ENCODE measurements around the gene ZNF320.
"Not testable (repeated sequence)": the region's sequence is repeated elsewhere in the genome, so short reads cannot be mapped to it uniquely, and the experiment has no call there.

The ZNF320 gene

DNA sequence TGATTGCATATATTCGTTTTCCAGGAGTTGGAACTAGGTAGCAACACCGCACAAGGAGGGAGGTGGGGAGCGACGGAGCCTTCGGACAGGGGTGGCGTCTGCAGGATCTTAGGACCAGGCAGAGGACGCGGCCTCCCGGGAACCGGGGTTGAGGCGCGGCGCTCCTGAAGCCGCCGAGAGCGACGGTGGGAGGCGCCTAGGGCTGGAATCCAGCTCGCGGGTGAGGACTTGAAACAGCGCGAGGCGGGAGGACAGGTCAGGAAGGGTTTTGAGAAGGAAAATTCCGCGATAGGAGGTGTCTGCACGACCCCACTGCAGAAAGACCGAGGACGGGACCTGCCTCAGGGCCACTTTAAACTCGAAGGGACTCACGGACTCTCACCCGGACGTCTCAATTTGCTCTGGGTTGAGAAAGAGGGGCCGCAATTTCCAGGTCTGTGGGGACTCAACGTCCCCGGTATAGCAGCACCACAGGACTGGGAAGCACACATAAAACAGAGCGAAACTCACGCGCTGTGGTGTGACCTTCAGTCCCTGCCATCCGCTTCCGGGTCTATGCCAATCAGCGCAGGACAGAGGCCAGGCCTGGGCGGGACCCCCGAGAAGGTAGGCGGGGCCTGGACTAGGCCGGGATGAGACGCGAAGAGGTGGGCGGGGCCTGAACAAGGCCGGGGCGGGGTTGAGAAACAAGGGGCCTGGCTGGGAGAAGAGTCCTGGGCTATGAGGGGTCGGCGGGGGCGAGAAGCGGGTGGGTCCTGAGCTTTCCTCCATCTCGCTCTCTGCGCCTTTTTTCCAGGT is at the start of gene ZNF320:
Gene ZNF320, minus strand, starts transcription at position 498 of the 798 bp plus-strand sequence. CDS start 7,380 bp downstream, outside the sequence.
- DNase-seq, result peak; percentile 96

- no peak for DNase-seq
These were observed 49.2 kb upstream of the ZNF320 start for GRCh38 chr19:52946322-52947310.

DNA sequence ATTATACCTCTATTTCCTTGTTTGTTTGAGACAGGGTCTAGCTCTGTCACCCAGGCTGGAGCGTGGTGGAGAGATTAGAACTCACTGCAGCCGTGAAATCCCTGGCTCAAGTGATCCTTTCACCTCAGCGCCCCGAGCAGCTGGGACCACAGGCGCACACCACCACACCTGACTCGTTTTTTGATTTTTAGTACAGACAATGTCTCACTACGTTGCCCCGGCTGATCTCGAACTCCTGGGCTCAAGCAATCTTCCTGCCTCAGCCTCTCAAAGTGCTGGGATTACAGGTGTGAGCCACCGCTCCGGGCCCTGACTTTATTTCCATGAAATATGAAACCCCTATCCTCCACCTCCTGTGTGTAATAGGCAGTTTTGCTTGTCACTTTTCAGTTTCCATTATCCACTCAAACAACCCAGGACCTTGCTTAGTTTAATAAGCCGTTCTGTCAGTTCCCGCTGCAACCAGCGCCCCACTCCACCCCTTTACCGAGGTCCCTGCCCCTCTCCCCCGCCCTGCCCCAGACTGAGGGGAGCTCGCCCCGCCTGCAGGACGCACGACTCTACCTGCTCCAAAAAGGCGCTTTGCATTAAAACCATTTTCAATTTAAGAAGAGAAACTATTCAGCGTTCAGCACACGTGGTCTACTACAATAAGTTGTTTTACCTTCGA is 48.4 kb upstream of the ZNF320 start:
- no peak for DNase-seq

GRCh38 chr19:52944703-52945493 is 47.5 kb upstream of the ZNF320 start:
- not testable (repeated sequence) for DNase-seq

DNA sequence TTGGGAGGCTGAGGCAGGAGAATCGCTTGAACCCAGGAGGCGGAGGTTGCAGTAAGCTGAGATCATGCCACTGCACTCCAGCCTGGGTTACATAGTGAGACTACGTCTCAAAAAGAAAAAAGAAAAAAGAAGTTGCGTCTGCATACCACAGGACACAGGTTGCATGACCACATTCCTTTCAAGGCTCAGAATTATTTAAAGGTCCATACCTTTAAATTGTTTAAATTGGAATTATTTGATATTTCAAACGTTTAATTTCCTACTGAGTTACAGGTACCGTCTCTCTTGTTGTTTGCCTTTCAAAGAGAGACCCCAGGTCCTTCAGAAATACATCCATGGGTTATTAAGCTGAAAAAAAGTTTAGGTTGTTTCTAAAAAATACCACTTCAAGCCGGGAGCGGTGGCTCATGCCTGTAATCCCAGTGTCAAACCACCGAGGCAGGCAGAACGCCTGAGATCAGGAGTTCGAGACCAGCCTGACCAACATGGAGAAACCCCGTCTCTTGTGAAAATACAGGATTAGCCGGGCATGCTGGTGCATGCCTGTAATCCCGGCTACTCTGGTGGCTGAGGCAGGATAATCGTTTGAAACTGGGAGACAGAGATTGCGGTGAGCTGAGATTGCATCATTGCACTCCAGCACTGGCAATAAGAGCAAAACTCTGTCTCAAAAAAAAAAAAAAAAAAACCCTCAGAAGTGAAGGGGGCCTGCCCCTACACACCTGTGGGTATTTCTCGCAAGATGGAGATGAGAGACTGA is 46.6 kb upstream of the ZNF320 start:
- DNase-seq, result no peak

DNA sequence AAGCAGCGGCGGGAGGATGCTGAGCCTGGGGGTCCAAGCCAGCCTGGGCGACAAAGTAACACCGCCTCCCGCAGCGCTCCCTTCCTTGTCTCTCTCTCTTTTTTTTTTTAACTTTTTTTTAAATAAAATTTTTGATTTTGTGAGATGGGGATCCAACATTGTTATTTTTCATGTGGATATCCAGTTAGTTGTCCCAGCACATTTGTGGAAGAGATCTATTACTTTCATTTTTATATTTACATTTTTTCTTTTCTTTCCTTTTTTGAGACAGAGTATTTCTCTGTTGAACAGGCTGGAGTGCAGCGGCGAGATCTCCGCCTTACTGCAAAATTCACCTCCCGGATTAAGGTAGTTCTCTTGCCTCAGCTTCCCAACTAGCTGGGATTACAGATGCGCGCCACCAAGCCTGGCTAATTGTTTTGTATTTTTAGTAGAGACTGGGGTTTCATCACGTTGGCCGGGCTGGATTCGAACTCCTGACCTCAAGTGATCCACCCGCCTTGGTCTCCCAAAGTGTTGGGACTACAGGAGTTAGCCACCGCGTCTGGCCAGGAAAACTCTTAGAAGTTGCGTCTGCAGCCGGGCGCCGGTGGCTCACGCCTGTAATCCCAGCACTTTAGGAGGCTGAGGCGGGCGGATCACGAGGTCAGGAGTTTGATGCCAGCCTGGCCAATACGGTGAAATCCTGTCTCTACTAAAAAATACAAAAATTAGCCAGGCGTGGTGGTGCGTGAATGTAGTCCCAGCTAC is 45.9 kb upstream of the ZNF320 start:
- no peak for DNase-seq

- DNase-seq, result peak; percentile 98
These were observed 45.1 kb upstream of the ZNF320 start for GRCh38 chr19:52942386-52943133.

DNA sequence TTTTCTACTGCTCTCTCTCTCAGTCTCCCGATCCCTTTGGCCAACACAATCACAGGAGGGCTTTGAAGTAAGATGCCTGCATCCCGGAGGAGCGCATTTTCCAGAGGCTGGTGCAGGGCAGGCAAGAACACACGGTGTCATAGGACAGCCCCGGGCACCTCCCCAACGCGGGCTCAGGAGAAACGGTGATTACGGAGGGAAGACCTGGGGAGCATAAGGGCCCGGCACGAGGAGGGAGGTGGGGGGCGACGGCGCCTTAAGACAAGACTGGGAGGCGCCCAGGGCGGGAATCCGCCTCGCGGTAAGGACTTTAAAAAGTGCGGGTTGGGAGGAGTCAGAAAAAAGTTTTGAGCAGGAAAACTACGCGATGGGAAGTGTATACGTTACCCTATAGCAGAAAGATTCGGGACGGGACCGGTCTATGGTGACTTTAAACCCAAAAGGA is 44.5 kb upstream of the ZNF320 start:
- peak; percentile 64 for DNase-seq

DNA sequence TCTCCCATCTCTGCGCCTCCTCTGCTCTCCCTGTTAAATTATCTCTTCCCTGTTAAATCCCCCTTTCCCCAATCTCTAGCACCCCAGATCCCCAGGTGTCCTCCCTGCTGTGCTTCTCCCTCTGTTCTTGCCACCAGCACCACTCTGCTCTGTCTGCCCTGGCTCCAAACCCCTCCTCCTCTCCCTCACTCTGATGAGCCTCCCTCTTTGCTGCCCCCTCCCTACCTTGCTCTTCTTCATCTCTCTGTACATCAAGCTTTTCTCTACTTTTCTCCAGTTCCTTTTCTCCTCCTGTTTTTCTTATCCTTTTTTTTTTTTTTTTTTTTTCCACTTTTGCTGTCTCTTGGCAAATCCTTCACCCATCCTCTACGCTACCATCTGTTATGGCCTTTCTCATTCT is 44.1 kb upstream of the ZNF320 start:
- DNase-seq, result not testable (repeated sequence)

- not testable (repeated sequence) for DNase-seq
These were observed 43.5 kb upstream of the ZNF320 start for GRCh38 chr19:52940905-52941304.

DNA sequence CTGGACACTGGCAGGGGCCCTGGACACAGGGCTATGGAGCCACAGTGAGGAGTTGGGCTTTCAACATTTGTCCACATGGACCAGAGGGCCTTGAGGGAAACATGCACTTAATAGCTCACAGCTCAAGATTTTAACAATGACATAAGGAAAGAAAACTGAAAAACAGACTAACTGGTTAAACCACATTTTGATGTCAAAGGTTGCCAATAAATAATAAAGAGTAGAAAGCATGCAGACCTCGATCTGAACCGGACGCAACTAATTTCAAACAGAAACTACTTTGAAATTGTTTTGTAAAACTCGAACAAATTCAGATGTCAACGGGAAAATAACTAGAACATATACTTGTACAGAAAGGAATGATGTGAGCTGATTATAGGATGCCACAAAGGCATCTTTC is 41.3 kb upstream of the ZNF320 start:
- no peak for DNase-seq

GRCh38 chr19:52936954-52937325 is 39.5 kb upstream of the ZNF320 start:
- DNase-seq, result no peak

DNA sequence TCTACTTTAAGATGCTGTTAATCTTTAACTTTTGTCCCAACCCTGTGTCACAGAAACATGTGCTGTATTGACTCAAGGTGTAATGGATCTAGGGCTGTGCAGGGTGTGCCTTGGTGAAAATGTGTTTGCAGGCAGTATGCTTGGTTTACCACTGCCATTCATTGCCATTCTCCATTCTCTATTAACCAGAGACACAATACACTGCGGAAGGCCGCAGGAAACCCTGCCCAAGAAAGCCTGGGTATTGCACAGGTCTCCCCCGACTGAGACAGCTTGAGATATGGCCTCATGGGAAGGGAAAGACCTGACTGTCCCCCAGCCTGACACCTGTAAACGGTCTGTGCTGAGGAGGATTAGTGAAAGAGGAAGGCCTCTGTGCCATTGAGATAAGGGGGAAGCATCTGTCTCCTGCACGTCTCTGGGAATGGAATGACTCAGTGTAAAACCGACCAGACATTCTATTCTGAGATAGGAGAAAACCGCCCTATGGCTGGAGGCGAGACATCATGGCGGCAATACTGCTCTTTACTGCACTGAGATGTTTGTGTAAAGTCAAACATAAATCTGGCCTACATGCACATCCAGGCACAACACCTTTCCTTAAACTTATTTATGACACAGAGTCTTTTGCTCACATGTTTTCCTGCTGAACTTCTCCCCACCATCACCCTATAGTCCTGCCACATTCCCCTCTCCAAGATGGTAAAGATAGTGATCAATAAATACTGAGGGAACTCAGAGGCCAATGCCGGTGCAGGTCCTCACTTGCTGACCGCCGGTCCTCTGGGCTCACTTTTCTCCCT is 38.9 kb upstream of the ZNF320 start:
- no peak for DNase-seq

- DNase-seq, result no peak
These were observed 38.0 kb upstream of the ZNF320 start for GRCh38 chr19:52935434-52935833.

- not testable (repeated sequence) for DNase-seq
These were observed 27.2 kb upstream of the ZNF320 start for GRCh38 chr19:52924641-52925040.

DNA sequence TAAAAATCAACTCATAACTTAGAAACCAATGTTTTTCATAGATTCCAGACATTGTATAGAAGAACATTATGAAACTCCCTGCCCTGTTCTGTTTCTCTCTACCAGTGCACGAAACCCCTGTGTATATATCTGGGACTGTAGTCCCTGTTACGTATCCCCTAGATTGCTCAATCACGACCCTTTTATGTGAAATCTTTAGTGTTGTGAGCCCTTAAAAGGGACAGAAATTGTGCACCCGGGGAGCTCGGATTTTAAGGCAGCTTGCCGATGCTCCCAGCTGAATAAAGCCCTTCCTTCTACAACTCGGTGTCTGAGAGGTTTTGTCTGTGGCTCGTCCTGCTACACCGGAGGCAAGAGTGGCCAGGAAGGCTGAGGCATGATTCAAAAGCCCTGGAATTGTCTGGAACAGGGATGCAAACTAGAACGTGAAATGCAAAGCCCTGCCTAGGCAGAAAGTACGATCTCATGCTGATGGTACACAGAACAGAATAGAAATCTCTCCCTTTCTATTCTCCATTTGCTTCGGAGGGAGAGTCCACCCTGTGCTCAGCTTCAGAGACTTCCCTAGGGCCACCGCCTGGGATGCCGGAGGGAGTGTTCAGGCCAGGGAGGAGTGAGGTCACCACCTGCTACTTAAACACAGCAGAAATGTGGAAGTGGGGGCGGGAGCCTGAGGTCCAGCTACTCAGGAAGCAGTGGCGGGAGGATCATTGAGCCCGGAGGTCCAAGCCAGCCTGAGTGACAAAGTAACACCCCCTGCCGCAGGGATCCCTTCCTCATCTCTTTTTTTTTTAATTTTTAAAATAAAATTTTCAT is 26.6 kb upstream of the ZNF320 start:
- DNase-seq, result no peak

- peak; percentile 92 for DNase-seq
These were observed 25.7 kb upstream of the ZNF320 start, which contains the start of gene ZNF888 for GRCh38 chr19:52922841-52923777. TSS of gene ZNF888 (minus strand) at chr19:52923428. CDS start at chr19:52917873, 5,555 bp downstream.
